D341Med (cell line): Measurements from ENCODE around the gene PHLPP2.
"Not testable (repeated sequence)": the region's sequence is repeated elsewhere in the genome, so short reads cannot be mapped to it uniquely, and the experiment has no call there.

Experiments used
- DNase-seq: peaks from one replicate; pipeline ENCODE4 v3.0.0; 2012; ENCODE audit warnings: low spot score

PHLPP2 gene

DNA sequence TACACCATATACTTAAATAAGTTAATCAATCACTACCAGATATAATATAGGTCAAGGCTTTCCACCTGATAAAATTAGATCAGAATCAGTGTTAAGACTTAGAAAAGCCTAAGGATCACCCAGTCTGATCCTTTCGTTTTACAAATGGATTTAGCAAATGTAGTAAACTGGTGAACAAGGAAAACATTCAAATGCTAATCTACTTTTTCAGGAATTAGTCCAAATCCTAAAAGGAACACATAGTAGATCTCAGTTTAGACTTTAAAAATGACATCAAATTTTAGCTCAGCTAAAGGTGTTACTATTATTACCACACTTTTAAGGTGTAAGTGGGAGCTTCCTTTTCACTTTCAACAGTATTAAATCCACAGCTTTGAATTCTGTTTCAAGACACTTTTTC lies 12.0 kb downstream of the PHLPP2 start:
- no peak for DNase-seq

DNA sequence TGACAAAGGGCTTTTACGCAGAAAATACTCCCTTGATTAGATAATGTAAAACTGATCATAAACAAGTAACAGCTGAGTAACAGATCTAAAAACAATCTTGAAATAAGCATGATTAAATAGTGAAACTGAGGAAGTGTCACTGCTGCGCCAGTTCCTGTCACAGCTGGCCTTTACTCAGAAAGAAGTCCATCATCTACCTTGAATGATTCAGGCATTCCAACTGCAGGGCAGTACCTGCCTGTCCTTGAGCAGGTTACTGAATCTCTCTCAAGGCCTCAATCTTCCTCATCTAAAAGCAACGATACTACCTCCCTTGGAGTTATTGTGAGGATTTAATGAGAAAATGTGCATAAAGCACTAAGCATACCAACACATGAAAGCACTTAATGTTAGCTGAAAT lies 12.7 kb downstream of the PHLPP2 start:
- DNase-seq: no peak

DNA sequence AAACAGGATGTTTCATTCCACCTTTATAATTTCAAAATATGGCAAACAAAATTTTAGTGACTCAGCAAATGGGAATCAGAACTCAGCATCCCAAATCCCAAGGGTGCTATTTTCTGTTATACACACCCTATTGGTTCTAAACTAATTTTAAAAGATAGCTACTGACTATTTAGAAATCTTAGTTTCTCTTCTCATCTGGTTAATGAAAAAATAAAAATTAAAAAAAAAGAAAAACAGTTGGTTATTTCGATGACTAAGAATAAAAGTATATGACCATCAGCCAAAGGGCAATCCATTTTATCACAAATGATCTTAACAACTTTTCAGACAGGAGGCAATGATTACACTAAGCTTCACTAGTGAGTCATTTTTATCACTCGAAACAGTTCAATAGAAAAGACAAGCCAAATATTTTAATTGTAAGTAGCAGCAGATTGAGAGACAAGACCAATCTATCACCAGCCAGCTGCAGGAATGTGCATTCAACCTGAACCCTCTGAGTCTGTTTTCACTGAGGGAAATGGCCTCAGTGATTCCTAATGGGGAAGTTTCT lies 15.2 kb downstream of the PHLPP2 start:
- no peak for DNase-seq

DNA sequence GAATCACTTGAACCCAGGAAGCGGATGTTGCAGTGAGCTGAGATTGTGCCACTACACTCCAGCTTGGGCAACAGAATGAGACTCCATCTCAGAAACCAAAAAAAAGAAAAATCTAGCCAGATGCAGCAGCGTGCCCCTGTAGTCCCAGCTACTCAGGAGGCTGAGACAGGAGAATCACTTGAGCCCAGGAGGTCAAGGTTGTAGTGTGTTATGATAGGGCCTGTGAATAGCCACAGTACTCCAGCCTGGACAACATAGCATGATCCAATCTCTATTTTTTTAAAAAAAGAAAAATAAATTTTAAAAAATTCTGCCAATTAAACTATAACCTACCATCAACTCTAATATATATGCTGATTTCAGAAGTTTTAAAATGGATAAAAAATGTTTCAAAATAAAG lies 15.8 kb downstream of the PHLPP2 start:
- no peak for DNase-seq

DNA sequence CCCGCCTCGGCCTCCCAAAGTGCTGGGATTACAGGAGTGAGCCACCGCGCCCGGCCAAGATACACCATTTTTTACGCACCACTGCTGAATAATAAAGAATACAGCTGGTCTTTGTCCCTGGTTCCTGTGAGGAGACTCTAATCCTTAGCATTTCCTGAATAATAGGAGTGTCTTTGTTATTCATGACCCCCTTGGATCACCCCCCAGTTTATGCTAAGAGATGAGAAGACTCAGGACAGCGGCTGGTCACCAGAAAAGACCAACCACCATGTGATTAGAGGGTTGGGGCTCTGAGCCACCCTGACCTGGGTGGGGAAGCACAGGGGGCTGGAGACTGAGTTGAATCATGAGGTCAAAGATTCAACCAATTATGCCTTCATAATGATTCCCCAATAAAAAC lies 17.3 kb downstream of the PHLPP2 start:
- no peak for DNase-seq

DNA sequence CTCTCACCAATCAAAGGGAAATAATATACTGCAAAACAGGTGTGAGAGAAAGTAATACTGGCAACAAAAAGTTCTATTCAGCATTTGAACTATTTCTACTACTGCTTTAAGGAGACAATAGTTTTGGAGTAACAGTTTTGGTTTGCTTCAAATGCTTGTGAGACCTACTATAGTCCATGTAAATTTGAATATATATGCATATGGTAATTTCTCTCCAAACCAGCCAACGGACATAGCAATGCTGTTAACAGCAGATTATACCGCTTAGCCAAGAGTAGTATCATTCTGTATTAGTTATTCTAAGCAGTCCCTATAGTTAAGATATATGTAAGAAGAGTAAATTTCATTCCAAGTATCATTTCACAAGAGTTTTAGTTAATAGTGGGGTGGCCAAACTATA lies 18.5 kb downstream of the PHLPP2 start:
- no peak for DNase-seq

DNA sequence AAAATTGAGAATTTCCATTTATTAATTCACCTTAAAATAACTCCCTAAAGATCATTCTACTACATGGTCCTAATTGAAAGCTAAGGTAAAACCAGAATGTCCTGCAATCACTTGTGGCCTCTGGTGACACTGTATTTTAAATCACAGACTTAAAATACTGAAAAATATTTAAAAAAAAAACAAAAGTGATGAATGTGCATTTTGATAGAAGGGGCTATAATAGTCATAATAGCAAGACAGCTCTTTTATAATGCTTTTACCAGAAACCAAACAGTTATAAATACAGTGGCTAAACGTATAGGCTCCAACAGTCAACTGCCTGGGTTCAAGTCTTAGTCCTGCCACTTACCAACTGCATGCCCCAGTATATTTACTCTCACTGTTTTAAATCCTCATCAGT lies 21.2 kb downstream of the PHLPP2 start:
- DNase-seq: no peak

DNA sequence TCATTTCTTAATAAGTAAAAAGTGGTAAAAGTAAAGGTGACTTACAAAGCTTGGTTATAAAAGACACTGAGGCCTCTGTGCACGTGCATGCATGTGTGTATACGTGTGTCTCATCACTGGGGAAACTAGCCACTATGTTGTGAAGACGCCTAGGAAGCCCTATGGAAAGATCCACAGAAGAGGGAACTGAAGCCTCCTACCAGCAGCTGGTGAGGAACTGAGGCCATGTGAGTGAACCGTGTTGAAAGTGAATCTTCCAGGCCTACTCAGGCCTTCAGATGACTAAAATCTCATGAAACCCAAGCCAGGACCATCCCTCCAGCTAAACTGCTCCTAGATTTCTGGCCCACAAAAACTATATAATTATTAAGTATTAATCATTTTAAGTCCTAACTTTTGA lies 23.7 kb downstream of the PHLPP2 start:
- no peak for DNase-seq

DNA sequence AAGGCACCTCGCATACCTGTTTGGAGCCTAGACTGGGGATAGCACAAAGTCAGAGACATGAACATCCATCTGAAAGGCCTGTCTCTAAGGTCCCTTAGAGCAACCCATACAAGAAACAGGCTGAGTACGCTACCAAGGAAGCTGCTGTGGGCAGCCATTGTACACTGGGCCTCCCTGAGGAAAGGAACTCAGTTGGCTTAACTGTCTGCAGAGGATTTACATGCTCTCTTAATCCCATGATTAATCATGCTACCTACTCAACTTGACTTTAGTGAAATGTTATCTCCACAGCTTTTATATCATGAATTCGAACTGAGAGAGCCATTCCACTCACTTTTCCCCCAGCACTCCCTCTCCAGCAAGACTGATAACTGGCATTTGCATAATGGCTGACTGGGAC lies 26.0 kb downstream of the PHLPP2 start:
- DNase-seq: peak; percentile 52

DNA sequence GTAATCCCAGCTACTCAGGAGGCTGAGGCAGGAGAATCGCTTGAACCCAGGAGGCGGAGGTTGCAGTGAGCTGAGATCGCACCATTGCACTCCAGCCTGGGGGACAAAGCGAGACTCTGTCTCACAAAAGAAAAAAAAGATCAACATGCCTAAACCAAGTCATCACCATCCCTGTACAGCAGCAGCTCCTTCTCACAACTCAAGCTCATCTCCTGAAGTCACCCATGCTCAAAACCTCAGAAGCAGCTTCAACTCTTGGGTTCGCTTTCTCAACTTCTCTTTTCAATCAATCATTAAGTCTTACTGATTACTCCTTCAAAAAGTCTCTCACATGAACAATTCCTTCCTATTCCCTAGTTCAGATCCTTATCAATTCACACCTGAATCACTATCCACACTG lies 31.3 kb downstream of the PHLPP2 start:
- DNase-seq: no peak

DNA sequence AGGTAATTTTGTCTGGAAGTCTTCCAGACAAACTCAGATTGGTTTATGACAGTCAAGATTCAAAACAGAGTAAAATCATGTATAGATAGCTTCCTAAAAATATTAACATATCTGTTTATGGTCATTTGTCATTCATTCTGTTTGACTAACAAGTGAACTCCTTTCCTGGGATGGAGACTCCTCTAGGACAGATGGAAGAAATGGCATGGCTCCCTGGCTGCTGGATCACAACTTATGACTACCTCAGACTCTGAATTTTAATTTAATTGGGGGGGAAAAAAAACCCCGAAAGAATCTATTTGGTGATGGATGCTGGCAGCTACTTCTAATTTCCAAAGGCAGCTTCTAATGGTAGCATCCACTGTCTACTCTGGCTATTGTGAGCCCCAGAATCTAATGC lies 34.6 kb downstream of the PHLPP2 start:
- DNase-seq: no peak

DNA sequence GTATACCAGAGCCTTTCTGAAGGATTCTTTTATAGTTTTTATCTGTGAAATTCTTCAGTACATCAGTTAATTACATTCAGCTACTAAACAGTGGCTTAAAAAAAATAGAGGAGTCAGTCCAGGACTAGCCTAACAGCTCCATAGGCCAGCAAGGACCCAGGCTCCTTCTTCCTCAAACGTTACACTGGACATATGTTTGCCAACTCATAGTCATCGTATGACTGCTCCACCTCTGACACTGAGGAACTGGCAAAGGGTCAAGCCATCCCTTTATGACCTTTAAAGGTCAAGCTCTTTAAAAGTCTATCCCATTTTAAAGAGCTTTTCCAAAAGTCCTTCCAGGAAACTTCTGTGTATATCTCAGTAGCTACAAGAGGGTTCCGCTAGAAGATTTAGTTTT lies 36.6 kb downstream of the PHLPP2 start:
- no peak for DNase-seq

DNA sequence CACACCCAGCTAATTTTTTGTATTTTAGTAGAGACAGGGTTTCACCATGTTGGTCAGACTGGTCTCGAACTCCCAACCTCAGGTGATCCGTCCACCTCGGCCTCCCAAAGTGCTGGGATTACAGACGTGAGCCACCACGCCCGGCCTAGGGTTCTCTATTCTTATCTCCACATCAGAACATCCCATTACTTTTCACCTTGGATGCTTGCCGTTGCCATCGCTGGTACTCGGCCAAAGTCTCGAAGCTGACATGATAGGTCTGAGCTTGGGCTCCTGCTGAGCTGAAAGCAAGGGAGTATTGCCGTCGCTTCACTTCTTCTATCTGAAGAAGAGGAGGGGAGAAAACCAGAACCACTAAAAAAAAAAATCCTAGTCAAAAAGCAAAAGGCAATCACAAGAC lies 40.2 kb downstream of the PHLPP2 start:
- not testable (repeated sequence) for DNase-seq

DNA sequence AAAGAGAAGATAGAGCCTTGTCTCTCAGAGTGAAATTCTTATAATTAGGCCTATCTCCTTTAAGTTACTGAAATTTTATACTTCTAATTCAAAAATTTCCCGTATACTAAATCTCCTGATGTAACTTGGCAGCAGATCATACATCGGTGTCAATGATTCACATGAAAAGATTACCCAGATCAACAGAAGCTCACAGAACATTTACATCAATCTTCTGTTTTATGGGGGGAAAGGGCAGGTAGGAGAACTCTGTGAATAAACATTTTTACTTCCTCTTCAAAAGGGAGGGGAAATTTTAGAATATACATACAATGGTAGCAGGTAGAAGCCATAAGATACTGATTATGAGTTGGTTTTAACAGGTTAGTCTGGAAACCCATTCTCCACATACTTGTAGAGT lies 43.1 kb downstream of the PHLPP2 start:
- no peak for DNase-seq

DNA sequence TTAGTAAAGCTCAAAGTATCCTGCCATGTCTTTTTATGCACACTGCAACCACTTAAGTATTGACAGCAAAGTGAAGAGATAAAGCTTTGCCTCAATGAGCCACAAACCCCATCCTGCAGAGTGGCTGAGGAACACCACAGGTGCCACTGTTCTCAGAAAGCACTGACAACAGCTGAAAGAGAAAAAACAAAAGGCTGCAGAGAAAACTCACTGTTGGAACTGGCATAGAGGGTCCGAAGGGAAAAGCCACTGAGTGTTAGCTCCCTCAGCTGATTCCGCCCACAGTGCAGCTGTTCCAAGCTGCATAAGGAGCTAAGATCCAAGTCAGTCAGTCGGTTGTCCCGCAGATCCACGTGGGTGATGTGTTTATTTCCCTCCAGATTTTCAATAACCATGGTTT lies 48.3 kb downstream of the PHLPP2 start:
- DNase-seq: no peak

DNA sequence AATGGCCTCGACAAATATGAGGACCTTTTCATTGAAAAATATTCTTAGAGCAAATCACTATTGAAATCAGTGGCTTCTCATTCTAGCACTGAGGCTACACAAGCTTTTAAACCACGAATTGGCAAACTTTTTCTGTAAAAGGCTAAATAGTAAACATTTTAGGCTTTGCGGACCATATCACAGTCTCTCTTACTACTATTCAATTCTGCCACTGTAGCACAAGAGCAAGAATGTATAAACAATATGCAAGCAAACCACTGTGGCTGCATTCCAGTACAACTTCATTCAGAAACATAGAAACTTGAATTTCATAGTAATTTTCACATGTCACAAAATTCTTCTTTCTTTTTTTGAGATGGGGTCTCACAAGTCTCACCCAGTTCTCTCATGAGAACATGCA lies 49.1 kb downstream of the PHLPP2 start:
- DNase-seq: no peak

DNA sequence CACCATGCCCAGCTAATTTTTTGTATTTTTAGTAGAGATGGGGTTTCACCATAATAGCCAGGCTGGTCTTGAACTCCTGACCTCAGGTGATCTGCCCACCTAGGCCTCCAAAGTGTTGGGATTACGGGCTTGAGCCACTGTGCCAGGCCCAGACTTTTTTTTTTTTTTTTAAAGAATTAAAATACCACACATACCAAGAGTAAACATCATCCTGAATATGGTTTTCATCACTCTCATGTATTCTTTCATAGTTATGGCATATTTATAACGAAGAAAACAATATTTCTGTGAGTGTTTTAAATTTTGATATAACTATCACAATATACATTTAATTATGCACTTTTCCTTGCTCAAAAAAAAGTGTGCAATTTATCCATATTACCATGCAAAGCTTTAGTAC lies 50.3 kb downstream of the PHLPP2 start:
- DNase-seq: no peak

DNA sequence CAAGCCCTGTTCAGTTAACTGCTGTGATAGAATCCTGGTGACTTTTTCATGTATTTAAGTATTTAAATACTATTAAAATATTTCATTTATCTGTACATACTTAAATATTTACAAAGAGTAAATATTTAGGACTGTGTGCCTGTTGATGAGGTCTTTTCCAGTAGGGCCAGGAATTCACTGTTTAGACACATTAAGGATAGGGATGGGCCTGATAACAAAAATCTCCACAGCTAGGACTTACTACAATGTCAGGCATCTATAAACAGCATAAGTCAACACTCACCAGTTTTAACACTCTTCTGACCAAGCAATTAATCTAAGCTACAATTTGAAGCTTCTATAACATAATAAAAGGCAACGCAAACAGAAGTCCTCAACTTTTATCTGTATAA lies 50.9 kb downstream of the PHLPP2 start:
- no peak for DNase-seq

DNA sequence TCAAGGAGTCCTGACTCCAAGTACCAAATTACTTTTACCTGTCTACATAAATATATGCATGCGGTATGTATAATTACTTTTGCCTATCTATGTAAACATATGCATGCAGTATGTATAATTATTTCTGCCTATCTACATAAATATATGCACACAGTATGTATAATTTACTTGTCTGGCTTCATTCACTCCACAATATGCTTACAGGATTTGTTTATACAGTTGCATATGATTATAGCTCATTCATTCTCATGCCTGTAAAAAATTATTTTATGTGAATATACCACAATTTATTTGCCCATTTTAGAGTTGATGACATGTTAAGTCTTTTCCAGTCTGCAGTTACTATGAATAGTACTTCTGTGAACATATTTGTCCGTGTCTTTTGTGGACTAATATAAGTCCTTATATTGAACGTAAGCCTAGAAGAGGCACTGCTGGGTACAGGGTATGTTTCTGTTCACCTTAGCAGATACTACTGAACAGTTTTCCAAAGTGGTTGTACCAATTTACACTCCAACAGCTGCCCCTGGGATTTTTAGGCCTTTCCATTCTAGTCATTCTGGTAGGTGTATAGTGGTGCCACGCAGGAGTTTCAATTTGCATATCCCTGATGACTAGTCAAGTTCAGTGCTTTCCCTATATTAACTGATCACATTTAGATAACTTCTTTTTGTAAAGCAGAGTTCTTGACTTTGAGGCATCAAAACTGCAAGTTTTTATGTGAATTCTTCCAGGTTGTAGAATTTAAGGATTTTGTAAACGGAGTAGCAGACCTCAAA lies 51.5 kb downstream of the PHLPP2 start:
- DNase-seq: no peak

DNA sequence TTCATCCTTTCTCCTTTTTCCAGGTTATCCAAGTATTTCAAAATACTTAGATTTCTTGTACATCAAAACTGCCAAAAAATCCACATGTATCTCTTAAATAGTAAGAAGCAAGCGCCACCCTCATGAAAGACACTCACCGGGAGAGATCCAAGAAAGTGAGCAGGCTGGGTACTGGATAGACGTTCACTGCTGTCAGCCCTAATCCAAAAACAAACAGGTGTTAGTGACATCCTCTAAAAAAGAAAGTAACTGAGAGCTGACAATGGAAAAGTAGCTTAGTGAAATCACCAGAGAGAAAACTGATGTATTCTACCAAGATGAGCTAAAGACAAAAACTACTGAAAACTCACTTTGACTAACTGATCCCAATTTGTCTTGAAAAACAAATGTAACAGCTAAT lies 52.4 kb downstream of the PHLPP2 start:
- DNase-seq: no peak

DNA sequence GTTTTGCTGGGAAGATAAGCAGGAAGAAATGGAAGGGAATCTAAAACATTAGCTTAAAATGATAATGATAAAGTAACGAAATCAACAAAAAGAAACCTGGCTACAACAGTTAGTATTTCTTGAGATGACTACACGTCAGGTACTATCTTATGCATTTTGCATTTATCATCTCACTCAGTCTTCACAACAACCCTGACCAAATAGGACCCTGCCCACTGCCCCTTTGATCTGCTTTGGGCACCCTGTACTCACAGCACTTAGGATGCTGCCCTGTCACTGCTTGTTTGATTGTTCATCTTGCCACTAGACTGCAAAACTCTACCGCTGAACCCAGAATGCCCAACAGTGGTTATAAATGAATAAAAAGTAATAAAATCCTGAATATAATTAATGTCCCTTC lies 53.3 kb downstream of the PHLPP2 start:
- no peak for DNase-seq

DNA sequence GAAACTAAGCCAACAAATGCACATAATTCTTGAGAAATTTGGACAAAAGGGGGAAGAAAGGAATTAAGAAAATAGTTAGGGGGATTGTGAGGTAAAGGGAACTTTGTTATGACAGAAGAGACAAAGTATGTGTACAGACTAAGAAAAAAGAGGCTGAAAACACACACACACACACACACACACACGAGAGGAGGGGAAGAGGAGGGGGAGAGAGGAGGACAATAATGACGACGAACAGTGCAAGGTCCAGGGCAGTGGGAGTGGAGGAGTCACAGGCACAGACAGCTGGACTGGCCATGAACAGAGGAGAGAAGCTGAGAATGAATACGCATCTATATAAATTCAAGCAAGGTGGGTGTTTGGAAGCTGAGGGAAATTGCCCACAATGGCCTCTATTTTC lies 54.0 kb downstream of the PHLPP2 start:
- DNase-seq: no peak

DNA sequence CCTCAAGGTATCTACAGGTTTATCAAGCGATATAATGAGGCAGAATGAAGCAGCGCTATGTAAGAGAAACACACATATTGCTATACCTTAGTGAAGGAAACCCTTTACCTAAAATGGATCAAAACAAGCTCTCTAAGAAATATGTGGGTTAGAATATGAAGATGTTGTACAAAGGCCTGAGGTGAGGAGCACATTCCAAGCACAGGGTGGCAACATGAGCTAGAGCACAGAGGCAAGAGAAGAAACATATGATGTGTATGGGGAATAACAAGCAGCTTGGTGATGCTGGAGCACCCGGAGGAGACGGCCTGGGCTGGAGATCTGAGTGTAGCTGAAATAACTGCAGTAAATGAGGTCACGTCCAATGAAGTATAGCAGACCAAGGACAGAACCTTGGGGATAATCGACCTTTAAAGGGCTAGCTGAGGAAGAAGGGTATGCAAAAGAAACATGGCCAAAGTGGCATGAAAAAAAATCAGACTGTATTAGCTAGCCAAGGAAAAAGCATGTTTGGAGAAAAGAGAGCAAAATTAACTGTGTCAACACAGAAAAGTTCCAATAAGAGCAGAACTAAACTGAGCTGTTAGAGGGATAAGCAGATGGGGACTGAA lies 54.5 kb downstream of the PHLPP2 start:
- no peak for DNase-seq
